Body of pancreas (tissue), 4 donors: Measurements from ENCODE around the gene AKT3. TPM values are rescaled to one million over a fixed set of nuclear protein-coding genes. Genes with fewer than 3 reads are reported as not detected.

Experiments
- ATAC-seq: fragments of 150-250 bp; one replicate; pipeline ENCODE4 v1.9.1; 2016
- DNase-seq, 4 donors: peaks; one replicate each; pipeline ENCODE4 v3.0.0-alpha.2; 2019
- H3K27ac ChIP-seq, 4 donors: fragments of 200-600 bp; sonication (generic); 1 replicate in 3 of 4; 2 replicates in 1 of 4; pipeline versions ENCODE4 v1.5.1 to v1.6.1; 2016 to 2019; ENCODE audit warnings: mild to moderate bottlenecking in 1 of 4, mixed read lengths in 1 of 4, moderate library complexity in 1 of 4
- H3K27me3 ChIP-seq, 2 donors: fragments of 200-600 bp; sonication (generic); one replicate each; pipeline ENCODE4 v1.6.0; 2016; ENCODE audit warnings: mild to moderate bottlenecking in 1 of 2
- H3K36me3 ChIP-seq, 2 donors: fragments of 200-600 bp; sonication (generic); replicated peaks in 1 of 2; 2 replicates each; pipeline ENCODE4 v1.5.1; 2016; ENCODE audit warnings: low read depth in 2 of 2; ENCODE audit not compliant: insufficient read depth in 1 of 2
- H3K4me1 ChIP-seq: fragments of 200-600 bp; sonication (generic); one replicate; pipeline ENCODE4 v1.6.0; 2016
- H3K4me3 ChIP-seq, 2 donors: fragments of 200-600 bp; sonication (generic); 1 replicate in 1 of 2; 2 replicates in 1 of 2; pipeline ENCODE4 v1.5.1; 2016 to 2019
- H3K9me3 ChIP-seq, 3 donors: fragments of 200-600 bp; sonication (generic); 1 replicate in 2 of 3; 2 replicates in 1 of 3; pipeline ENCODE4 v1.5.1; 2016
- POLR2A ChIP-seq, 3 donors: fragments of 450-650 bp; IDR thresholded peaks; one replicate each; pipeline ENCODE4 v1.6.1; 2016; ENCODE audit warnings: antibody characterized with exemption in 3 of 3, mild to moderate bottlenecking in 2 of 3
- WGBS, 2 donors: methylation state at CpG; one replicate each; pipeline ENCODE4 v1.1.5; 2017; 5-methylcytosine and 5-hydroxymethylcytosine counted together
- intact Hi-C: fragments of 100-400 bp; cut with DNase I; formaldehyde crosslinking; loops from one replicate; pipeline ENCODE4 v1.15.1; 2023
- total RNA-seq, 2 donors: library from RNA; depleted of rRNA; stranded (reverse); fragments of >200 nt; gene quantifications; one replicate each; pipeline ENCODE4 v1.1.0, GENCODE V29; 2016
- TF ChIP-seq, protein P1 (sequence below), 7 experiments: fragments of 450-650 bp in 4 of 7; fragments of 200-600 bp in 3 of 7; sonication (generic) in 3 of 7; IDR thresholded peaks; one replicate each; pipeline ENCODE4 v1.5.1; 2016 to 2019; ENCODE audit warnings: antibody characterized with exemption in 7 of 7

AKT3 gene
- total RNA-seq, 2 donors from 2014 or later: 14.0 to 24.7 TPM

- Histone ChIP-seq H3K36me3 (no peaks in the 10 kb centered on the region), H3K4me1 (no peaks in the 10 kb centered on the region), H3K27ac (no peak overlapping the region), H3K9me3 (no peaks in the 10 kb centered on the region), H3K27me3 (no peaks in the 10 kb centered on the region), H3K4me3 (no peak overlapping the region)
- WGBS, 2 donors: 95 to 100% methylated on average over 2 of the region's 2 CpGs
- ATAC-seq (no peak), DNase-seq (no peak)
- intact Hi-C loops: no loop called here
- no peak for TF ChIP-seq POLR2A (IDR thresholded peaks at IDR 0.05)
- TF ChIP-seq, protein P1, sequence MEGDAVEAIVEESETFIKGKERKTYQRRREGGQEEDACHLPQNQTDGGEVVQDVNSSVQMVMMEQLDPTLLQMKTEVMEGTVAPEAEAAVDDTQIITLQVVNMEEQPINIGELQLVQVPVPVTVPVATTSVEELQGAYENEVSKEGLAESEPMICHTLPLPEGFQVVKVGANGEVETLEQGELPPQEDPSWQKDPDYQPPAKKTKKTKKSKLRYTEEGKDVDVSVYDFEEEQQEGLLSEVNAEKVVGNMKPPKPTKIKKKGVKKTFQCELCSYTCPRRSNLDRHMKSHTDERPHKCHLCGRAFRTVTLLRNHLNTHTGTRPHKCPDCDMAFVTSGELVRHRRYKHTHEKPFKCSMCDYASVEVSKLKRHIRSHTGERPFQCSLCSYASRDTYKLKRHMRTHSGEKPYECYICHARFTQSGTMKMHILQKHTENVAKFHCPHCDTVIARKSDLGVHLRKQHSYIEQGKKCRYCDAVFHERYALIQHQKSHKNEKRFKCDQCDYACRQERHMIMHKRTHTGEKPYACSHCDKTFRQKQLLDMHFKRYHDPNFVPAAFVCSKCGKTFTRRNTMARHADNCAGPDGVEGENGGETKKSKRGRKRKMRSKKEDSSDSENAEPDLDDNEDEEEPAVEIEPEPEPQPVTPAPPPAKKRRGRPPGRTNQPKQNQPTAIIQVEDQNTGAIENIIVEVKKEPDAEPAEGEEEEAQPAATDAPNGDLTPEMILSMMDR (IDR thresholded peaks at IDR 0.05): no peak
Measured at GRCh38 chr1:243628476-243628907, 221.6 kb downstream of the AKT3 start.

DNA sequence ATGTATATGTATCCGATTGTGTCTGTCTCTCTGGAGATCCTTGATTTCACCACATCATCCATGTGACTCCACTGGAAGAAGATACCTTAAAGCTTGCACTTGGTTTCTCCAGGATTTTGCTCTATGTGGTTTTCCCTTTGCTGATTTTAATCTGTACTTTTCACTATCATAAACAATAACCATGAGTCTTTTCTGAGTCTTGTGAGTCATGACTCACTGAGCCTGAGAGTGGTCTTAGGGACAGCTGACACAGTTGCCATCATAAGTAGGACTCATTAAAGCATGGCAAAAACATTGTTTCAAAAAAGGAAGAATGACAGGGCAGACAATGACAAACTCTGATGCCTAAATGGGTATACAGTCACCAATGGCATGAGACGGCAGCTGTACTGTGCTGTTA, 226.2 kb downstream of the AKT3 start:
- WGBS, 2 donors: 76 to 78% methylated on average over 2 of the region's 2 CpGs
- H3K27me3 ChIP-seq: no peaks in the 10 kb centered on the region
- ATAC-seq: no peak
- H3K9me3 ChIP-seq: no peaks in the 10 kb centered on the region
- H3K4me3 ChIP-seq: no peak overlapping the region
- no peak for DNase-seq
- H3K4me1 ChIP-seq: no peaks in the 10 kb centered on the region
- intact Hi-C loops: no loop called here
- H3K27ac ChIP-seq: no peak overlapping the region
- H3K36me3 ChIP-seq: no peaks in the 10 kb centered on the region
- TF ChIP-seq POLR2A (IDR thresholded peaks at IDR 0.05): no peak
- TF ChIP-seq, protein P1 (IDR thresholded peaks at IDR 0.05): no peak

DNA sequence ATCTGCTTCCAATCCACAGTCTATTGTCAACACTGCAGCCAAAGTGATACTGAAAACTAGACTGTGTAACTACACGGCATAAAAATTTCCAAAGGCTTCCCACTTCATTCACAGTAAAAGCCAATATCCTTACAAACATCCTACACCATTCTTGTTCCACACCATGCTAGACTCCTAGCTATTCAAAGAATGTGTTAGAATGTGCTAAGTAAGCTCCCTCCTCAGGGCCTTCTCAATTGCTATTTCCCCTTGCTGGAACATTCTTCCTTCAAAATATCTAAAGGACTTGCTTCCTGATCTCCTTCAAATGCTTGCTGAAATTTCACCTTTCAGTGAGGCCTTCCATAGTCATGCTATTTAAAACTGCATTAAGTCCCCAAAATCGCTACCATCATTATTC, 228.1 kb downstream of the AKT3 start:
- Histone ChIP-seq H3K4me3 (no peak overlapping the region), H3K36me3 (no peaks in the 10 kb centered on the region), H3K27me3 (no peaks in the 10 kb centered on the region), H3K4me1 (no peaks in the 10 kb centered on the region), H3K27ac (no peak overlapping the region), H3K9me3 (no peaks in the 10 kb centered on the region)
- intact Hi-C loops: no loop called here
- 66 to 77% methylated on average over 2 of the region's 2 CpGs for WGBS, 2 donors
- TF ChIP-seq POLR2A (IDR thresholded peaks at IDR 0.05): no peak
- TF ChIP-seq, protein P1 (IDR thresholded peaks at IDR 0.05): no peak
- ATAC-seq (no peak), DNase-seq (no peak)

DNA sequence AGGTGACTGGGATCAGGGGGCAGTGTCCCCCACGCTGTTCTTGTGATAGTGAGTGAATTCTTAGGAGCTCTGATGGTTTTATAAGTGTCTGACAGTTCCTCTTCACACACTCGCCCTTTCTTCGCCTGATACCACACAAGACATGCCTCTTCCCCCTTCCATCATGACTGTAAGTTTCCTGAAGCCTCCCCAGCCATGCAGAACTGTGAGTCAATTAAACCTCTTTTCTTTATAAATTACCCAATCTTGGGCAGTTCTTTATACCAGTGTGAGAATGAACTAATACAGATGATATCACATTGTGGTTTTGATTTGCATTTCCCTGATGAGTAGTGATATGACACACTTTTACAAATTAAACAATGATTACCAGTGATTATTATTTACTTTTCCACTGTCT, 229.9 kb downstream of the AKT3 start:
- no peak for ATAC-seq
- 81 to 94% methylated on average over 2 to 3 of the region's 3 CpGs for WGBS, 2 donors
- intact Hi-C loops: no loop called here

DNA sequence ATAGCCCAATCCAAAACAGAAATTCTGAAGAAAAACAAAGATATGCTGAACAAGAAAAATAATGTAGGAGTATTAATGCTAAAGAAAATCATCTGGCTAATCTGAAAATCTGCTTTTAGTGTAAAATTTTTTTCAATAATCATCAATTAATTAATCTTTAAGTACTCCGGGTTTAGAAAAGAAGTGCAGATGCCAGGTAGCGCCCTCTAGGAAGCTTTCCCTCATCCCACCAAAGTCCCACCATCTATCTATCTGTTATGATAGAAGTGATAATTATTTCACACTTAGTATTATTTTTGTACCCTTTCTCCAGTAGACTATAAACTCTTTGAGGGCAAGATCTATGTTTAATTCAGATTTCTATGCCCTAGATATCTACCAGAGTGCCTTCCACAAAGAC, 240.3 kb downstream of the AKT3 start:
- ATAC-seq: no peak
- WGBS, 2 donors: 70 to 89% methylated on average over 2 of the region's 2 CpGs

More for the DNA sequence above, 229.9 kb downstream of the AKT3 start:
- no peaks in the 10 kb centered on the region for H3K36me3 ChIP-seq
- H3K9me3 ChIP-seq: no peaks in the 10 kb centered on the region
- no peak overlapping the region for H3K4me3 ChIP-seq
- no peak for DNase-seq
- no peaks in the 10 kb centered on the region for H3K27me3 ChIP-seq
- no peaks in the 10 kb centered on the region for H3K4me1 ChIP-seq
- no peak overlapping the region for H3K27ac ChIP-seq
- no peak for TF ChIP-seq POLR2A (IDR thresholded peaks at IDR 0.05)
- TF ChIP-seq, protein P1 (IDR thresholded peaks at IDR 0.05): no peak

More for the DNA sequence above, 240.3 kb downstream of the AKT3 start:
- H3K36me3 ChIP-seq: no peaks in the 10 kb centered on the region
- H3K9me3 ChIP-seq: no peaks in the 10 kb centered on the region
- no peak overlapping the region for H3K4me3 ChIP-seq
- TF ChIP-seq, protein P1 (IDR thresholded peaks at IDR 0.05): no peak
- no peak for TF ChIP-seq POLR2A (IDR thresholded peaks at IDR 0.05)
- no peak for DNase-seq
- no peaks in the 10 kb centered on the region for H3K4me1 ChIP-seq
- no peaks in the 10 kb centered on the region for H3K27me3 ChIP-seq
- intact Hi-C loops: no loop called here
- H3K27ac ChIP-seq: no peak overlapping the region
